Osteoblast (primary cell): ENCODE data around the gene WDR46. TPM values are rescaled to one million over a fixed set of nuclear protein-coding genes. Genes with fewer than 3 reads are reported as not detected.
A peak's percentile ranks its signal among the peaks of the same experiment; 100 is the strongest.

Source experiments
- DNase-seq: peaks from one replicate; pipeline ENCODE4 v3.0.0; 2011; ENCODE audit warnings: low spot score, mixed read lengths; ENCODE audit not compliant: insufficient read length; ENCODE audit errors: missing footprints
- H2AFZ ChIP-seq: 2 replicates; pipeline ENCODE4 v1.6.0; 2011; ENCODE audit warnings: mild to moderate bottlenecking, low read length
- H3K27ac ChIP-seq: 2 replicates; pipeline ENCODE4 v1.5.1; 2011; ENCODE audit warnings: mild to moderate bottlenecking, low read depth, low read length, moderate library complexity
- H3K27me3 ChIP-seq: 2 replicates; pipeline ENCODE4 v1.6.0; 2012; ENCODE audit warnings: mild to moderate bottlenecking, control low read depth, inconsistent platforms, low read length, moderate library complexity; ENCODE audit not compliant: insufficient read depth
- H3K36me3 ChIP-seq: 2 replicates; pipeline ENCODE4 v1.5.1; 2011; ENCODE audit warnings: mild to moderate bottlenecking, low read length, control low read depth, moderate library complexity; ENCODE audit not compliant: insufficient read depth
- H3K4me1 ChIP-seq: 2 replicates; pipeline ENCODE4 v1.5.1; 2011; ENCODE audit warnings: mild to moderate bottlenecking, low read length, control low read depth, moderate library complexity; ENCODE audit not compliant: insufficient read depth
- H3K4me2 ChIP-seq: 2 replicates; pipeline ENCODE4 v1.6.0; 2011; ENCODE audit warnings: mild to moderate bottlenecking, low read length; ENCODE audit not compliant: insufficient read depth
- H3K4me3 ChIP-seq: fragments of 200-600 bp; sonication (generic); 3 replicates; pipeline ENCODE4 v1.5.1; 2012; ENCODE audit warnings: mild to moderate bottlenecking, low read length, inconsistent platforms; ENCODE audit not compliant: insufficient read depth
- H3K79me2 ChIP-seq: 2 replicates; pipeline ENCODE4 v1.6.0; 2012; ENCODE audit warnings: mild to moderate bottlenecking, low read length, control low read depth, inconsistent platforms; ENCODE audit not compliant: insufficient read depth
- H3K9me3 ChIP-seq: 2 replicates; pipeline ENCODE4 v1.5.1; 2011; ENCODE audit warnings: low read depth, low read length, control low read depth
- H4K20me1 ChIP-seq: 2 replicates; pipeline ENCODE4 v1.6.0; 2012; ENCODE audit warnings: mild to moderate bottlenecking, low read length, control low read depth; ENCODE audit not compliant: insufficient read depth
- CTCF ChIP-seq: IDR thresholded peaks from 2 replicates; pipeline ENCODE4 v1.5.1; 2011; ENCODE audit warnings: mild to moderate bottlenecking, low read depth, low read length, moderate library complexity; ENCODE audit errors: extremely low read depth
- total RNA-seq: library from RNA; depleted of rRNA; stranded (reverse); fragments of >200 nt; gene quantifications from 2 replicates; pipeline ENCODE4 v1.2.3, GENCODE V29; 2012

Gene WDR46
- total RNA-seq, 1 donor: 86.9 TPM

- peak overlapping the region; percentile 88 for H2AFZ ChIP-seq
- H3K4me1 ChIP-seq: peaks cover 44% of the 10 kb centered on the region
- H3K79me2 ChIP-seq: peaks cover 10% of the 10 kb centered on the region
- no peaks in the 10 kb centered on the region for H4K20me1 ChIP-seq
- peak overlapping the region; percentile 95 for H3K4me2 ChIP-seq
- H3K27me3 ChIP-seq: no peaks in the 10 kb centered on the region
- H3K4me3 ChIP-seq: peak overlapping the region; percentile 74
- H3K27ac ChIP-seq: peak overlapping the region; percentile 95
- TF ChIP-seq CTCF: peak; percentile 88
- peak; percentile 92 for DNase-seq
- no peaks in the 10 kb centered on the region for H3K9me3 ChIP-seq
- peaks cover 7% of the 10 kb centered on the region for H3K36me3 ChIP-seq
Measured at GRCh38 chr6:33247977-33248642, 40.9 kb downstream of the WDR46 start.

GRCh38 chr6:33243476-33243875 is 45.6 kb downstream of the WDR46 start:
- Histone ChIP-seq H3K36me3 (no peaks in the 10 kb centered on the region), H3K9me3 (no peaks in the 10 kb centered on the region), H4K20me1 (no peaks in the 10 kb centered on the region), H3K27ac (no peak overlapping the region), H3K4me1 (peaks cover 10% of the 10 kb centered on the region), H3K27me3 (peaks cover 14% of the 10 kb centered on the region), H2AFZ (no peak overlapping the region), H3K79me2 (no peaks in the 10 kb centered on the region), H3K4me2 (no peak overlapping the region), H3K4me3 (no peak overlapping the region)
- TF ChIP-seq CTCF: no peak
- DNase-seq: no peak

DNA sequence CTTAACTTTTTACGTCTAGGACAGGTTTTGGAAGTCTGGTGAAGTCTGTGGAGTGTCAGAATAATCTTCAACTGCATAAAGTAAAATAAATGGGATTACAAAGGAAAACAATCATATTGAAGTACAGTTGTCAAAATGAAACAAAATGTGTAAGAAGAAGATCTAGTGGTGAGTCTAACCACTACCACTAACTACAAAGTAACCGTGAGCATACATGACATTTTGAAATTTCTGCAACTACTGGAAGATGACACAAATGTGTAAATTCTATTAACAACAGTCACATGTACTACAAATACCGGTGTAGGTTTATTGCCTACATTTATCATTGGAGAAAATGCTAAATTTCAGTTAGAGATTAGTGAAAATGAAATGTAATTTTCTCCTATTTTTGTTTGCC is 47.1 kb downstream of the WDR46 start:
- peaks cover 14% of the 10 kb centered on the region for H3K27me3 ChIP-seq
- H4K20me1 ChIP-seq: no peaks in the 10 kb centered on the region
- no peak overlapping the region for H3K4me2 ChIP-seq
- no peak overlapping the region for H3K4me3 ChIP-seq
- H3K4me1 ChIP-seq: no peaks in the 10 kb centered on the region
- no peaks in the 10 kb centered on the region for H3K79me2 ChIP-seq
- DNase-seq: no peak
- H2AFZ ChIP-seq: no peak overlapping the region
- H3K36me3 ChIP-seq: no peaks in the 10 kb centered on the region
- no peak overlapping the region for H3K27ac ChIP-seq
- H3K9me3 ChIP-seq: no peaks in the 10 kb centered on the region
- TF ChIP-seq CTCF: no peak

GRCh38 chr6:33237741-33238140 is 51.3 kb downstream of the WDR46 start:
- H3K27me3 ChIP-seq: peaks cover 28% of the 10 kb centered on the region
- no peak overlapping the region for H2AFZ ChIP-seq
- H3K36me3 ChIP-seq: no peaks in the 10 kb centered on the region
- no peak overlapping the region for H3K4me3 ChIP-seq
- H3K79me2 ChIP-seq: no peaks in the 10 kb centered on the region
- TF ChIP-seq CTCF: no peak
- no peak for DNase-seq
- H3K9me3 ChIP-seq: no peaks in the 10 kb centered on the region
- no peak overlapping the region for H3K4me2 ChIP-seq
- H3K4me1 ChIP-seq: no peaks in the 10 kb centered on the region
- H3K27ac ChIP-seq: no peak overlapping the region
- H4K20me1 ChIP-seq: no peaks in the 10 kb centered on the region
